ENCODE results near the gene THAP11.

DNA sequence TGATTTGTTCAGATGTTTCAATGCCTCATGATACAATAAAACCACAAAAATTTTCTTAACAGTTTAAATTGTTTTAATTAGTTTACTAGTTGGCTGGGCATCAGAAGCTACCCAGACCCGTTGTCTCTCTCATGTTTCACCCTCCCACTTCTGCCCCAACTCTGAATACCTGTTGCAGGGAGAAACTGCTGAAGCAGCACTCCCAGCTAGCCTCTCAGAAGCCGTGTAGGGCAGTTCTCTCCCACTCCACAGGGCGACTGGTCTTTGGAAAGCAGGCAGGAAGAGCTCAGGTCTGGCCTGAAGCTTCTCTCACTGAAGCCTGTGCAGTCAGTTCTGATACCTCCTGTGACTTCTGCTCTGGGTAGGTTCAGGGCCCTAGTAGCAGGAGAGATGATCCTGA is 29.1 kb downstream of the THAP11 start:
- TF ChIP-seq, protein P1, sequence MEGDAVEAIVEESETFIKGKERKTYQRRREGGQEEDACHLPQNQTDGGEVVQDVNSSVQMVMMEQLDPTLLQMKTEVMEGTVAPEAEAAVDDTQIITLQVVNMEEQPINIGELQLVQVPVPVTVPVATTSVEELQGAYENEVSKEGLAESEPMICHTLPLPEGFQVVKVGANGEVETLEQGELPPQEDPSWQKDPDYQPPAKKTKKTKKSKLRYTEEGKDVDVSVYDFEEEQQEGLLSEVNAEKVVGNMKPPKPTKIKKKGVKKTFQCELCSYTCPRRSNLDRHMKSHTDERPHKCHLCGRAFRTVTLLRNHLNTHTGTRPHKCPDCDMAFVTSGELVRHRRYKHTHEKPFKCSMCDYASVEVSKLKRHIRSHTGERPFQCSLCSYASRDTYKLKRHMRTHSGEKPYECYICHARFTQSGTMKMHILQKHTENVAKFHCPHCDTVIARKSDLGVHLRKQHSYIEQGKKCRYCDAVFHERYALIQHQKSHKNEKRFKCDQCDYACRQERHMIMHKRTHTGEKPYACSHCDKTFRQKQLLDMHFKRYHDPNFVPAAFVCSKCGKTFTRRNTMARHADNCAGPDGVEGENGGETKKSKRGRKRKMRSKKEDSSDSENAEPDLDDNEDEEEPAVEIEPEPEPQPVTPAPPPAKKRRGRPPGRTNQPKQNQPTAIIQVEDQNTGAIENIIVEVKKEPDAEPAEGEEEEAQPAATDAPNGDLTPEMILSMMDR (IDR thresholded peaks at IDR 0.05): no peak
- no peak for TF ChIP-seq POLR2A (IDR thresholded peaks at IDR 0.05)
